Gastroesophageal sphincter (tissue), 4 donors: ENCODE data around the gene SCAI. TPM values are rescaled to one million over a fixed set of nuclear protein-coding genes. Genes with fewer than 3 reads are reported as not detected.

Source experiments
- ATAC-seq: fragments of 150-250 bp; one replicate; pipeline ENCODE4 v1.9.1; 2016; ENCODE audit warnings: mild to moderate bottlenecking, moderate library complexity
- H3K27ac ChIP-seq, 4 donors: fragments of 200-600 bp; sonication (generic) in 3 of 4; 1 replicate in 3 of 4; 2 replicates in 1 of 4; pipeline ENCODE4 v1.5.1; 2016 to 2019
- H3K27me3 ChIP-seq: fragments of 200-600 bp; sonication (generic); one replicate; pipeline ENCODE4 v1.5.1; 2019
- H3K36me3 ChIP-seq, 2 donors: fragments of 200-600 bp; sonication (generic); one replicate each; pipeline ENCODE4 v1.5.1; 2019; ENCODE audit warnings: control low read depth in 1 of 2
- H3K4me1 ChIP-seq, 3 donors: fragments of 200-600 bp; sonication (generic); 1 replicate in 2 of 3; 2 replicates in 1 of 3; pipeline ENCODE4 v1.5.1; 2016 to 2019; ENCODE audit warnings: control low read depth in 2 of 3
- H3K4me3 ChIP-seq, 2 donors: fragments of 200-600 bp; sonication (generic); one replicate each; pipeline ENCODE4 v1.5.1; 2019; ENCODE audit warnings: mild to moderate bottlenecking in 1 of 2, moderate library complexity in 1 of 2
- H3K9me3 ChIP-seq, 3 donors: fragments of 200-600 bp; sonication (generic); one replicate each; pipeline ENCODE4 v1.5.1; 2017 to 2019; ENCODE audit warnings: control low read depth in 2 of 3
- CTCF ChIP-seq, 4 experiments: fragments of 200-600 bp in 2 of 4; fragments of 450-650 bp in 2 of 4; sonication (generic) in 1 of 4; IDR thresholded peaks; one replicate each; pipeline ENCODE4 v1.5.1; 2017 to 2019; ENCODE audit warnings: antibody characterized with exemption in 4 of 4, mild to moderate bottlenecking in 2 of 4, moderate library complexity in 2 of 4
- EP300 ChIP-seq: sonication (generic); formaldehyde crosslinking; IDR thresholded peaks from one replicate; pipeline ENCODE4 v1.6.1; 2017; ENCODE audit warnings: antibody characterized with exemption, mild to moderate bottlenecking
- POLR2A ChIP-seq, 2 donors: fragments of 450-650 bp; IDR thresholded peaks; one replicate each; pipeline ENCODE4 v1.6.1; 2017; ENCODE audit warnings: antibody characterized with exemption in 2 of 2, mild to moderate bottlenecking in 2 of 2, moderate library complexity in 1 of 2
- POLR2AphosphoS5 ChIP-seq: sonication (generic); formaldehyde crosslinking; IDR thresholded peaks from one replicate; pipeline ENCODE4 v1.6.1; 2017; ENCODE audit warnings: antibody characterized with exemption
- whole genome bisulfite sequencing, 2 donors: methylation state at CpG; one replicate each; pipeline ENCODE4 v1.1.5; 2018; ENCODE audit warnings: low coverage in 1 of 2; 5-methylcytosine and 5-hydroxymethylcytosine counted together
- total RNA-seq, 4 donors: library from RNA; depleted of rRNA; stranded (reverse); fragments of >200 nt; gene quantifications; one replicate each; pipeline ENCODE4 v1.1.0, GENCODE V29; 2016

The SCAI gene
- total RNA-seq, 4 donors from 2014 or later, result 6.9 to 15.9 (median 7.7) TPM

- peaks cover 0 to 25% (median 3%) of the 10 kb centered on the region in 3 donors for H3K4me1 ChIP-seq
- H3K27me3 ChIP-seq, result no peaks in the 10 kb centered on the region
- H3K4me3 ChIP-seq, result peak overlapping the region; percentile 69 to 82
- 0% methylated on average over 5 of the region's 17 CpGs; no CpG with 5 or more reads in 1 of the 2 donors for WGBS, 2 donors
- ATAC-seq, result no peak
- TF ChIP-seq EP300, result no peak
- TF ChIP-seq POLR2A (IDR thresholded peaks at IDR 0.05), result no peak
- TF ChIP-seq POLR2AphosphoS5, result no peak
- no peak for TF ChIP-seq CTCF (IDR thresholded peaks at IDR 0.05)
- H3K27ac ChIP-seq, result peak overlapping the region; percentile 85 to 99 (median 96)
- H3K9me3 ChIP-seq, result no peaks in the 10 kb centered on the region
- H3K36me3 ChIP-seq, result peaks cover 0 to 31% of the 10 kb centered on the region in 2 donors
Observed at GRCh38 chr9:124940521-124940893, 202.8 kb downstream of the SCAI start.

- Histone ChIP-seq H3K4me3 (peak overlapping the region; percentile 69 to 82), H3K9me3 (no peaks in the 10 kb centered on the region), H3K4me1 (peaks cover 0 to 25% (median 3%) of the 10 kb centered on the region in 3 donors), H3K27me3 (no peaks in the 10 kb centered on the region), H3K36me3 (peaks cover 0 to 37% of the 10 kb centered on the region in 2 donors), H3K27ac (peak overlapping the region; percentile 85 to 99 (median 96))
- TF ChIP-seq EP300 (no peak), POLR2A (IDR thresholded peaks at IDR 0.05) (no peak), POLR2AphosphoS5 (no peak), CTCF (IDR thresholded peaks at IDR 0.05) (no peak)
- no peak for ATAC-seq
Observed at GRCh38 chr9:124939944-124940343, 203.4 kb downstream of the SCAI start.

GRCh38 chr9:124934290-124934689 lies 209.0 kb downstream of the SCAI start:
- H3K4me1 ChIP-seq, result peaks cover 0 to 6% (median 0%) of the 10 kb centered on the region in 3 donors
- no peak overlapping the region for H3K27ac ChIP-seq
- H3K27me3 ChIP-seq, result no peaks in the 10 kb centered on the region
- peaks cover 11 to 93% of the 10 kb centered on the region in 2 donors for H3K36me3 ChIP-seq
- ATAC-seq, result no peak
- no peak for TF ChIP-seq EP300
- no peak for TF ChIP-seq CTCF (IDR thresholded peaks at IDR 0.05)
- TF ChIP-seq POLR2AphosphoS5, result no peak
- TF ChIP-seq POLR2A (IDR thresholded peaks at IDR 0.05), result no peak
- no peak overlapping the region for H3K4me3 ChIP-seq
- H3K9me3 ChIP-seq, result no peaks in the 10 kb centered on the region

GRCh38 chr9:124932333-124932732 lies 211.0 kb downstream of the SCAI start:
- H3K4me3 ChIP-seq, result no peak overlapping the region
- ATAC-seq, result no peak
- 55 to 80% methylated on average over 1 of the region's 1 CpG for WGBS, 2 donors
- H3K36me3 ChIP-seq, result peaks cover 11 to 99% of the 10 kb centered on the region in 2 donors
- H3K9me3 ChIP-seq, result no peaks in the 10 kb centered on the region
- no peak overlapping the region for H3K27ac ChIP-seq
- no peaks in the 10 kb centered on the region for H3K4me1 ChIP-seq
- TF ChIP-seq POLR2A (IDR thresholded peaks at IDR 0.05) (no peak), CTCF (IDR thresholded peaks at IDR 0.05) (no peak), EP300 (no peak), POLR2AphosphoS5 (no peak)
- no peaks in the 10 kb centered on the region for H3K27me3 ChIP-seq

GRCh38 chr9:124929464-124929863 lies 213.9 kb downstream of the SCAI start:
- ATAC-seq, result no peak
- peaks cover 11 to 98% of the 10 kb centered on the region in 2 donors for H3K36me3 ChIP-seq
- no peaks in the 10 kb centered on the region for H3K27me3 ChIP-seq
- no peaks in the 10 kb centered on the region for H3K4me1 ChIP-seq
- H3K4me3 ChIP-seq, result no peak overlapping the region
- no peaks in the 10 kb centered on the region for H3K9me3 ChIP-seq
- H3K27ac ChIP-seq, result no peak overlapping the region
- 88 to 90% methylated on average over 3 of the region's 3 CpGs for WGBS, 2 donors
- TF ChIP-seq POLR2AphosphoS5 (no peak), POLR2A (IDR thresholded peaks at IDR 0.05) (no peak), CTCF (IDR thresholded peaks at IDR 0.05) (no peak), EP300 (no peak)
